Measurements from ENCODE around the gene FAM83B.
"Not testable (repeated sequence)": the region's sequence is repeated elsewhere in the genome, so short reads cannot be mapped to it uniquely, and the experiment has no call there.

Gene FAM83B

GRCh38 chr6:54935739-54936138 is 89.2 kb downstream of the FAM83B start:
- peaks cover 0 to 11% (median 7%) of the 10 kb centered on the region in 3 donors for H3K9me3 ChIP-seq
- H3K4me1 ChIP-seq = no peaks in the 10 kb centered on the region
- H3K4me3 ChIP-seq = no peak overlapping the region
- no peaks in the 10 kb centered on the region for H3K36me3 ChIP-seq
- TF ChIP-seq CTCF (IDR thresholded peaks at IDR 0.05) = no peak
- no peak overlapping the region for H3K27ac ChIP-seq
- DNase-seq = no peak
- no peaks in the 10 kb centered on the region for H3K27me3 ChIP-seq
- intact Hi-C loops (cut with DNase I; ENCODE audit: low total_unique reads) = no loop called here

- Histone ChIP-seq H3K4me3 (no peak overlapping the region), H3K27me3 (no peaks in the 10 kb centered on the region), H3K4me1 (no peaks in the 10 kb centered on the region), H3K27ac (no peak overlapping the region), H3K36me3 (no peaks in the 10 kb centered on the region), H3K9me3 (peaks cover 0 to 11% (median 3%) of the 10 kb centered on the region in 3 donors)
- DNase-seq = no peak
- intact Hi-C loops (cut with DNase I; ENCODE audit: low total_unique reads) = no loop called here
- TF ChIP-seq CTCF (IDR thresholded peaks at IDR 0.05) = no peak
Observed at GRCh38 chr6:54937371-54937770, 90.8 kb downstream of the FAM83B start.

- H3K36me3 ChIP-seq = no peaks in the 10 kb centered on the region
- no peak overlapping the region for H3K27ac ChIP-seq
- no peaks in the 10 kb centered on the region for H3K9me3 ChIP-seq
- TF ChIP-seq CTCF (IDR thresholded peaks at IDR 0.05) = no peak
- DNase-seq = no peak
- H3K27me3 ChIP-seq = no peaks in the 10 kb centered on the region
- no peak overlapping the region for H3K4me3 ChIP-seq
- intact Hi-C loops (cut with DNase I; ENCODE audit: low total_unique reads) = no loop called here
- H3K4me1 ChIP-seq = no peaks in the 10 kb centered on the region
Observed at GRCh38 chr6:54957698-54958097, 111.1 kb downstream of the FAM83B start.

GRCh38 chr6:54958446-54958845 is 111.9 kb downstream of the FAM83B start:
- no peak for DNase-seq
- no peaks in the 10 kb centered on the region for H3K36me3 ChIP-seq
- intact Hi-C loops (cut with DNase I; ENCODE audit: low total_unique reads) = no loop called here
- H3K27me3 ChIP-seq = no peaks in the 10 kb centered on the region
- H3K4me3 ChIP-seq = no peak overlapping the region
- TF ChIP-seq CTCF (IDR thresholded peaks at IDR 0.05) = no peak
- no peaks in the 10 kb centered on the region for H3K9me3 ChIP-seq
- no peaks in the 10 kb centered on the region for H3K4me1 ChIP-seq
- no peak overlapping the region for H3K27ac ChIP-seq

GRCh38 chr6:54959820-54960219 is 113.2 kb downstream of the FAM83B start:
- no peaks in the 10 kb centered on the region for H3K36me3 ChIP-seq
- TF ChIP-seq CTCF (IDR thresholded peaks at IDR 0.05) = no peak
- intact Hi-C loops (cut with DNase I; ENCODE audit: low total_unique reads) = no loop called here
- no peaks in the 10 kb centered on the region for H3K27me3 ChIP-seq
- H3K4me1 ChIP-seq = no peaks in the 10 kb centered on the region
- DNase-seq = no peak
- H3K27ac ChIP-seq = no peak overlapping the region
- H3K4me3 ChIP-seq = no peak overlapping the region
- H3K9me3 ChIP-seq = no peaks in the 10 kb centered on the region

- intact Hi-C loops (cut with DNase I; ENCODE audit: low total_unique reads); H3K9me3 ChIP-seq; H3K4me3 ChIP-seq; H3K4me1 ChIP-seq; H3K27me3 ChIP-seq; H3K36me3 ChIP-seq; H3K27ac ChIP-seq; DNase-seq: not testable (repeated sequence)
Observed at GRCh38 chr6:54961372-54961771, 114.8 kb downstream of the FAM83B start.

Measured in tibial artery (tissue), 4 donors.